ENCODE measurements around the gene MAP3K20. TPM values are rescaled to one million over a fixed set of nuclear protein-coding genes. Genes with fewer than 3 reads are reported as not detected.
A peak's percentile ranks its signal among the peaks of the same experiment; 100 is the strongest.
"Not testable (repeated sequence)": the region's sequence is repeated elsewhere in the genome, so short reads cannot be mapped to it uniquely, and the experiment has no call there.

Gene MAP3K20
- total and polyA plus RNA-seq, 2 donors, result 11.2 to 15.1 TPM

- Histone ChIP-seq H3K27ac (ENCODE audit: low read depth in 1 of 2, low read length in 1 of 2) (no peak overlapping the region), H3K36me3 (ENCODE audit: control insufficient read depth in 2 of 2, insufficient read depth in 2 of 2, low read length in 1 of 2) (no peaks in the 10 kb centered on the region), H3K27me3 (ENCODE audit: control insufficient read depth in 2 of 2, insufficient read depth in 1 of 2, low read length in 1 of 2) (no peaks in the 10 kb centered on the region), H3K9me3 (ENCODE audit: control insufficient read depth in 2 of 2, insufficient read depth in 1 of 2, low read length in 1 of 2) (no peaks in the 10 kb centered on the region), H3K4me1 (ENCODE audit: control insufficient read depth in 2 of 2, insufficient read depth in 2 of 2, low read length in 2 of 2) (peaks cover 0 to 4% of the 10 kb centered on the region in 2 donors), H3K4me3 (ENCODE audit: low read length in 2 of 2) (no peak overlapping the region)
- WGBS, result 97% methylated on average over 3 of the region's 3 CpGs
- no peak for DNase-seq (ENCODE audit: low read depth in 6 of 9, low spot score in 9 of 9)
Measured at GRCh38 chr2:173033084-173033483, 42.6 kb upstream of the MAP3K20 start.

- DNase-seq (ENCODE audit: low read depth in 6 of 9, low spot score in 9 of 9), result no peak
- no peaks in the 10 kb centered on the region for H3K27me3 ChIP-seq (ENCODE audit: control insufficient read depth in 2 of 2, insufficient read depth in 1 of 2, low read length in 1 of 2)
- H3K4me1 ChIP-seq (ENCODE audit: control insufficient read depth in 2 of 2, insufficient read depth in 2 of 2, low read length in 2 of 2), result peaks cover 0 to 4% of the 10 kb centered on the region in 2 donors
- no peak overlapping the region for H3K4me3 ChIP-seq (ENCODE audit: low read length in 2 of 2)
- 83% methylated on average over 7 of the region's 7 CpGs for WGBS
- no peaks in the 10 kb centered on the region for H3K9me3 ChIP-seq (ENCODE audit: control insufficient read depth in 2 of 2, insufficient read depth in 1 of 2, low read length in 1 of 2)
- no peaks in the 10 kb centered on the region for H3K36me3 ChIP-seq (ENCODE audit: control insufficient read depth in 2 of 2, insufficient read depth in 2 of 2, low read length in 1 of 2)
- no peak overlapping the region for H3K27ac ChIP-seq (ENCODE audit: low read depth in 1 of 2, low read length in 1 of 2)
Measured at GRCh38 chr2:173034143-173034542, 41.5 kb upstream of the MAP3K20 start.

- no peak for DNase-seq (ENCODE audit: low read depth in 6 of 9, low spot score in 9 of 9)
- H3K27me3 ChIP-seq (ENCODE audit: control insufficient read depth in 2 of 2, insufficient read depth in 1 of 2, low read length in 1 of 2), result no peaks in the 10 kb centered on the region
- H3K4me1 ChIP-seq (ENCODE audit: control insufficient read depth in 2 of 2, insufficient read depth in 2 of 2, low read length in 2 of 2), result no peaks in the 10 kb centered on the region
- no peak overlapping the region for H3K4me3 ChIP-seq (ENCODE audit: low read length in 2 of 2)
- H3K27ac ChIP-seq (ENCODE audit: low read depth in 1 of 2, low read length in 1 of 2), result no peak overlapping the region
- no peaks in the 10 kb centered on the region for H3K36me3 ChIP-seq (ENCODE audit: control insufficient read depth in 2 of 2, insufficient read depth in 2 of 2, low read length in 1 of 2)
- WGBS, result 97% methylated on average over 12 of the region's 12 CpGs
- H3K9me3 ChIP-seq (ENCODE audit: control insufficient read depth in 2 of 2, insufficient read depth in 1 of 2, low read length in 1 of 2), result no peaks in the 10 kb centered on the region
Measured at GRCh38 chr2:173037245-173038120, 38.2 kb upstream of the MAP3K20 start.

DNA sequence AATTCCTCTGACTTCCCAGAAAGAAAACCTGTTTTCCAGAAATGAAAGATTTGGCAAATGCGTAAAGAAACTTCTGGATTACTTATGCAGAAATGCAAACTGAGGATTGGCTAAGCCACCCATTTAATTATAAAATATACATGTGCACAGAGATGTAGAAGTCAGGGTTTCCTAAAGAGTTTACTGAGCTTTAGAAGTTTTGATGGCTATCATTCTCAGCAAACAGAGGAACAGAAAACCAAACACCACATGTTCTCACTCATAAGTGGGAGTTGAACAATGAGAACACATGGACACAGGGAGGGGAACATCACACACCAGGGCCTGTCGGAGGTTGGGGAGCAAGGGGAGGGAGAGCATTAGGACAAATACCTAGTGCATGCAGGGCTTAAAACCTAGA lies 37.4 kb upstream of the MAP3K20 start:
- H3K4me3 ChIP-seq (ENCODE audit: low read length in 2 of 2); H3K9me3 ChIP-seq (ENCODE audit: control insufficient read depth in 2 of 2, insufficient read depth in 1 of 2, low read length in 1 of 2); H3K4me1 ChIP-seq (ENCODE audit: control insufficient read depth in 2 of 2, insufficient read depth in 2 of 2, low read length in 2 of 2); H3K27me3 ChIP-seq (ENCODE audit: control insufficient read depth in 2 of 2, insufficient read depth in 1 of 2, low read length in 1 of 2); DNase-seq (ENCODE audit: low read depth in 6 of 9, low spot score in 9 of 9); H3K36me3 ChIP-seq (ENCODE audit: control insufficient read depth in 2 of 2, insufficient read depth in 2 of 2, low read length in 1 of 2); H3K27ac ChIP-seq (ENCODE audit: low read depth in 1 of 2, low read length in 1 of 2): not testable (repeated sequence)
- WGBS, result over 99% methylated on average over 2 of the region's 2 CpGs

DNA sequence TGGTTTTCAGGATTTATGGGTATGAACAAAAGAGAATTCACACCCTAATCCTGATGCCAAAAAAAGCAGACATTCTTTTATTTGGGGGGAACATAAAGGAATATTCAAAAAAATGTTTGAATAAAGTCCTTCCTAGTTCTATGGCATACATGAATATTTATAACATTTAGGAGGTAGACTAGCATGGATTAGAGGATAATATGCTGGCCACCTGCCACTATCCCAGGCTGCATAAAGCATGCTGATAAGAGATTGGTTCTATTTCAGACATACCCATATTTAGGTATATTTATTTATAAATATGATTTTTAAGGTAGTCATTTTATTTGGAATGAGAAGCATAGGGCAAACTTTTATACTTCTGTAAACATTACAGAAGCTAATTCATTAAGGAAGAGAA lies 34.9 kb upstream of the MAP3K20 start:
- Histone ChIP-seq H3K4me1 (ENCODE audit: control insufficient read depth in 2 of 2, insufficient read depth in 2 of 2, low read length in 2 of 2) (no peaks in the 10 kb centered on the region), H3K27me3 (ENCODE audit: control insufficient read depth in 2 of 2, insufficient read depth in 1 of 2, low read length in 1 of 2) (no peaks in the 10 kb centered on the region), H3K9me3 (ENCODE audit: control insufficient read depth in 2 of 2, insufficient read depth in 1 of 2, low read length in 1 of 2) (no peaks in the 10 kb centered on the region), H3K36me3 (ENCODE audit: control insufficient read depth in 2 of 2, insufficient read depth in 2 of 2, low read length in 1 of 2) (no peaks in the 10 kb centered on the region), H3K27ac (ENCODE audit: low read depth in 1 of 2, low read length in 1 of 2) (no peak overlapping the region), H3K4me3 (ENCODE audit: low read length in 2 of 2) (no peak overlapping the region)
- no peak for DNase-seq (ENCODE audit: low read depth in 6 of 9, low spot score in 9 of 9)

GRCh38 chr2:173043476-173043875 lies 32.2 kb upstream of the MAP3K20 start:
- no peaks in the 10 kb centered on the region for H3K4me1 ChIP-seq (ENCODE audit: control insufficient read depth in 2 of 2, insufficient read depth in 2 of 2, low read length in 2 of 2)
- peak overlapping the region in 1 of 2 donors; percentile 46 for H3K27ac ChIP-seq (ENCODE audit: low read depth in 1 of 2, low read length in 1 of 2)
- H3K4me3 ChIP-seq (ENCODE audit: low read length in 2 of 2), result no peak overlapping the region
- no peaks in the 10 kb centered on the region for H3K27me3 ChIP-seq (ENCODE audit: control insufficient read depth in 2 of 2, insufficient read depth in 1 of 2, low read length in 1 of 2)
- no peaks in the 10 kb centered on the region for H3K36me3 ChIP-seq (ENCODE audit: control insufficient read depth in 2 of 2, insufficient read depth in 2 of 2, low read length in 1 of 2)
- 94% methylated on average over 8 of the region's 8 CpGs for WGBS
- peak in 1 of 9 donors; percentile 28 for DNase-seq (ENCODE audit: low read depth in 6 of 9, low spot score in 9 of 9)
- no peaks in the 10 kb centered on the region for H3K9me3 ChIP-seq (ENCODE audit: control insufficient read depth in 2 of 2, insufficient read depth in 1 of 2, low read length in 1 of 2)

DNA sequence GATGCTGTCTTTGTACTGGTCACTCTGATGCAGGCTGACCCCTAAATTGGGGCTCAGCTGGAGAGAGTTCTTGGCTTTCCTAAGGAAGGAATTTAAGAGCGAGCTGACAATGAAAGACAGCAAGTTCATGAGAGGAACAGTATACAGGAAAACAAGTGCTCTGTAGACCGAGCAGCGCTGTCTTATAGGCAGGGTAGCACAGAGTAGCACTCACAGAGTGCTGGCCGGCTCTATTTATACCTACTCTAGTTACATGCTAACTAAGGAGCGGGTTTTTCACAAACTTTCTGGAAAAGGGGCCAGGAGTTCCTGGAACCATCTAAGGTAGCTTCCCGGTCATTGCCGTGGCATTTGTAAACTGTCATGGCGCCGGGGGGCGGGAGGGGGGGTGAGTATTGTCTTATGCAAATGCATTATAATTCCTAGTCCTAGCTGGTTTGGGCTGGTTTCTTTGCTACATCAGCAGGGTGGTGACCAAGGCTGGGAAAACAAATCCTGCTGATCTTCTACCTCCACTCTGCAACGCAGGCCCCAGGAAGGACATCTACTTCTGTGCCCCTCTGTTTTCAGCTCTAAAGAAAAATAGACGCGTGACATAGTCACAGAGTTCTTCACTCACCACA lies 31.6 kb upstream of the MAP3K20 start:
- no peak for DNase-seq (ENCODE audit: low read depth in 6 of 9, low spot score in 9 of 9)

GRCh38 chr2:173044686-173045085 lies 31.0 kb upstream of the MAP3K20 start:
- H3K27me3 ChIP-seq (ENCODE audit: control insufficient read depth in 2 of 2, insufficient read depth in 1 of 2, low read length in 1 of 2), result no peaks in the 10 kb centered on the region
- no peak for DNase-seq (ENCODE audit: low read depth in 6 of 9, low spot score in 9 of 9)
- 97% methylated on average over 10 of the region's 10 CpGs for WGBS
- no peaks in the 10 kb centered on the region for H3K4me1 ChIP-seq (ENCODE audit: control insufficient read depth in 2 of 2, insufficient read depth in 2 of 2, low read length in 2 of 2)
- H3K4me3 ChIP-seq (ENCODE audit: low read length in 2 of 2), result no peak overlapping the region
- H3K36me3 ChIP-seq (ENCODE audit: control insufficient read depth in 2 of 2, insufficient read depth in 2 of 2, low read length in 1 of 2), result no peaks in the 10 kb centered on the region
- no peak overlapping the region for H3K27ac ChIP-seq (ENCODE audit: low read depth in 1 of 2, low read length in 1 of 2)
- no peaks in the 10 kb centered on the region for H3K9me3 ChIP-seq (ENCODE audit: control insufficient read depth in 2 of 2, insufficient read depth in 1 of 2, low read length in 1 of 2)

More for the DNA sequence above, 31.6 kb upstream of the MAP3K20 start:
- H3K4me3 ChIP-seq (ENCODE audit: low read length in 2 of 2), result no peak overlapping the region
- peak overlapping the region in 1 of 2 donors; percentile 46 for H3K27ac ChIP-seq (ENCODE audit: low read depth in 1 of 2, low read length in 1 of 2)
- 98% methylated on average over 13 of the region's 13 CpGs for WGBS
- no peaks in the 10 kb centered on the region for H3K27me3 ChIP-seq (ENCODE audit: control insufficient read depth in 2 of 2, insufficient read depth in 1 of 2, low read length in 1 of 2)
- no peaks in the 10 kb centered on the region for H3K36me3 ChIP-seq (ENCODE audit: control insufficient read depth in 2 of 2, insufficient read depth in 2 of 2, low read length in 1 of 2)
- H3K4me1 ChIP-seq (ENCODE audit: control insufficient read depth in 2 of 2, insufficient read depth in 2 of 2, low read length in 2 of 2), result no peaks in the 10 kb centered on the region
- no peaks in the 10 kb centered on the region for H3K9me3 ChIP-seq (ENCODE audit: control insufficient read depth in 2 of 2, insufficient read depth in 1 of 2, low read length in 1 of 2)

- no peak overlapping the region for H3K4me3 ChIP-seq (ENCODE audit: low read length in 2 of 2)
- H3K27ac ChIP-seq (ENCODE audit: low read depth in 1 of 2, low read length in 1 of 2), result no peak overlapping the region
- no peaks in the 10 kb centered on the region for H3K4me1 ChIP-seq (ENCODE audit: control insufficient read depth in 2 of 2, insufficient read depth in 2 of 2, low read length in 2 of 2)
- WGBS, result 99% methylated on average over 2 of the region's 2 CpGs
- no peaks in the 10 kb centered on the region for H3K36me3 ChIP-seq (ENCODE audit: control insufficient read depth in 2 of 2, insufficient read depth in 2 of 2, low read length in 1 of 2)
- DNase-seq (ENCODE audit: low read depth in 6 of 9, low spot score in 9 of 9), result no peak
- H3K27me3 ChIP-seq (ENCODE audit: control insufficient read depth in 2 of 2, insufficient read depth in 1 of 2, low read length in 1 of 2), result no peaks in the 10 kb centered on the region
- H3K9me3 ChIP-seq (ENCODE audit: control insufficient read depth in 2 of 2, insufficient read depth in 1 of 2, low read length in 1 of 2), result no peaks in the 10 kb centered on the region
Measured at GRCh38 chr2:173045181-173045580, 30.5 kb upstream of the MAP3K20 start.

Data from thymus (tissue), 11 donors.